ENCODE results near the gene CELF2.

The CELF2 gene

DNA sequence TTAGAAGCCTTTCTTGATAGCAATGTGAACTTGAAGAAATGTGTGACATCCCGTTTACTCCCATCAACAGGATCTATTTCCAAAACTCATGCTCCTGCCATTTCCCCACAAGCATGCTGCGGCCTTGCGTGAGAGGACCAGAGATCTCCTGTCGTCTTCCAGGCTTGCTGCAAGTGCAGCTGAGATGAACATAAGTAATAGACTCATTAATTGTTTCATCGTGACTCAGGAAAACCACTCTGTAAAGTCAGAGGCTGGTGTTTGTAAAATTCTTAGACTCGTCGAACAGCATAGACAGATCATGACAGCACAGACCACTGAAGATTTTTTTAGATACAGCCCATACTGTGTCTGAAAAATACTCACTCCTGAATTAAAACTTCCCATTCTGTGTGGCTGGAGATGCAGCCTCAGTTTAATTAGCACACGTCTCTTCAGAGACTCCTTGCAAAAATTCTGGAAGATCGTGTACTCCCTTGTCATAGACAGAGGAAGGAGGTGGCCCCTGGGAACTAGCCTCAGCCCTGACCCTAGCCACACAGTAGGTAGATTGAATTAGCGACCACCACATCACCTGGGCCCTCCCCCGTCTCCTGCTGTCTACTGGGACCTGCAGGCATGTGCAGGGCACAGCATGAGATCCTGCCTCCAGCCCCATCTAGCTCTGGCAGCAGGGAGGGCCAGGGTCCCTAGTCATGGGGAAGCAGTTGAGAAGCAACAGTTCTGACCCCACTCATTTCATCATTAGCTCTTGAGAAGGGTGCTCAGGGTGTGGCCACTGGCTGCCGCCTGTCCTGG is 226.0 kb downstream of the CELF2 start:
- Histone ChIP-seq H3K27ac (ENCODE audit: low read depth, low read length) (no peak overlapping the region), H3K4me1 (ENCODE audit: insufficient read depth, low read length) (peaks cover 8% of the 10 kb centered on the region), H3K9me3 (ENCODE audit: low read length) (no peaks in the 10 kb centered on the region), H3K27me3 (ENCODE audit: control insufficient read depth in 1 of 2, insufficient read depth in 2 of 2, low read length in 2 of 2) (no peaks in the 10 kb centered on the region), H3K9ac (ENCODE audit: low read length) (no peak overlapping the region), H3K36me3 (ENCODE audit: insufficient read depth, low read length) (no peaks in the 10 kb centered on the region), H3K4me3 (ENCODE audit: low read depth in 1 of 2, low read length in 2 of 2) (no peak overlapping the region)

GRCh38 chr10:11245095-11245479 is 227.4 kb downstream of the CELF2 start:
- H3K9ac ChIP-seq (ENCODE audit: low read length) = no peak overlapping the region
- no peaks in the 10 kb centered on the region for H3K9me3 ChIP-seq (ENCODE audit: low read length)
- H3K27me3 ChIP-seq (ENCODE audit: control insufficient read depth in 1 of 2, insufficient read depth in 2 of 2, low read length in 2 of 2) = no peaks in the 10 kb centered on the region
- H3K36me3 ChIP-seq (ENCODE audit: insufficient read depth, low read length) = no peaks in the 10 kb centered on the region
- H3K4me3 ChIP-seq (ENCODE audit: low read depth in 1 of 2, low read length in 2 of 2) = no peak overlapping the region
- H3K4me1 ChIP-seq (ENCODE audit: insufficient read depth, low read length) = peaks cover 8% of the 10 kb centered on the region
- H3K27ac ChIP-seq (ENCODE audit: low read depth, low read length) = no peak overlapping the region

- H3K4me1 ChIP-seq (ENCODE audit: insufficient read depth, low read length) = peaks cover 8% of the 10 kb centered on the region
- no peak overlapping the region for H3K27ac ChIP-seq (ENCODE audit: low read depth, low read length)
- no peaks in the 10 kb centered on the region for H3K27me3 ChIP-seq (ENCODE audit: control insufficient read depth in 1 of 2, insufficient read depth in 2 of 2, low read length in 2 of 2)
Measured at GRCh38 chr10:11245510-11245909, 227.8 kb downstream of the CELF2 start.

DNA sequence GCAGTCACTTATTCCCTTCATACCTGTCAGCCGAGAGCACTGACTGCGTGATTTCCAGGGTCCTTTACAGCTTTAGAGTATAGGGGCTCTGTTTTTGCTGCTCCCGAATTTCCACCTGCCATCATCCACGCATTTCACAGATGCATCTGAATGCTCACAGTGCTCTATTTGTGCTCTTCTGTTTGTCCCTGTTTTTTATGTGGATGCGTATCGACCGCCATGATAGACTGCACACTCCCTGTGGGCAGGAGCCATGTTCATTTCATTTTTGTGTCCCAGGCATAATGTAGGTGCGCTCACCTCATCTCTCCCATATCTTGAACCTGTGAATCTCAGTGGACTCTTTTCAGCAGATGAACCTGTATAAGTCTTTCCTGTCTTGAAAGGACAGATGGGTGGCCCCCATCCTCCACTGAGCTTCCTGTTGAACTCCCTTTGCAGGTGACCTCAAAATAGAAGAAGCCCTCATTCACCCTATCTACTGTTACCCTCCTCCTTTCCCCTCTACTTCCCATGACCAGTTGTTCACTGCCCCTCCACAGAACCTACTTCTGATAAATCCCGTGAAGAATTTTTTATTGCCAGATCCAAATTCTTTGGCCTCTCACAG is 228.4 kb downstream of the CELF2 start:
- Histone ChIP-seq H3K9me3 (ENCODE audit: low read length) (no peaks in the 10 kb centered on the region), H3K9ac (ENCODE audit: low read length) (no peak overlapping the region), H3K4me1 (ENCODE audit: insufficient read depth, low read length) (peaks cover 8% of the 10 kb centered on the region), H3K27me3 (ENCODE audit: control insufficient read depth in 1 of 2, insufficient read depth in 2 of 2, low read length in 2 of 2) (no peaks in the 10 kb centered on the region), H3K36me3 (ENCODE audit: insufficient read depth, low read length) (no peaks in the 10 kb centered on the region), H3K4me3 (ENCODE audit: low read depth in 1 of 2, low read length in 2 of 2) (no peak overlapping the region), H3K27ac (ENCODE audit: low read depth, low read length) (no peak overlapping the region)

More at GRCh38 chr10:11245510-11245909, 227.8 kb downstream of the CELF2 start:
- Histone ChIP-seq H3K9ac (ENCODE audit: low read length) (no peak overlapping the region), H3K36me3 (ENCODE audit: insufficient read depth, low read length) (no peaks in the 10 kb centered on the region), H3K9me3 (ENCODE audit: low read length) (no peaks in the 10 kb centered on the region), H3K4me3 (ENCODE audit: low read depth in 1 of 2, low read length in 2 of 2) (no peak overlapping the region)

DNA sequence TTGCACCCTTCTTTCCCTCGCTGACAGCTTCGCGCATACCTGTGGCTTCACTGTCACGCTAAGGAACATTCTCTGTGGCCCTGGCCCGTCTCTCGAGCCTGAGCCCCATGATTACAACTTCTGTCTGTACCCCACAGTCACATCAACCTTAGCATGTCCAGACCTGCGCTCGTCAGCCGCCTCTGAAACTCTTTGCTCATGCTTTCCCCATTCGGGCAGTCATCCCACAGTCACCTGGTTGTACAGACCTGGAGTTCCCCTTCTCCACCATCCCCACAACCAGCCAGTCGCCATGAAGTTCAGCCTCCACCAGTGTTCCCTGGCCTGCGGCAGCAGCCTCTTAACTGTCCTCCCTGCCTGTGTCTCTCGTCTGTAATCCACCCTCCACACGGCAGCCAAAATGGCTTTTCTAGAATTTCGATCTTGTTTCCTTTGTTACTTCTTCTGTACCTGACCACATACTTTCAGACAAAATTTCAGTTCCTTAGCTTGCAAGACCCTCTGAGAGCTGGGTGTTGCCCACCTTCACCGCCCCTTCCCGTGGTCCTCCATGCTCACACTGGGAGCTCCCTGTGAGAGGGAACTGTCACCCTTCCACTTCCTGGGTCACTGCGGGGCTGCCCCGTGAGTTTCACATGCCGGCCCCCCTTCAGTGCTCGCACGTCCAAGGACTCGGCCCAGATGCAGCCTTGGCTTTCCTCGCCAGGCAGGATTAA is 229.2 kb downstream of the CELF2 start:
- Histone ChIP-seq H3K9me3 (ENCODE audit: low read length) (no peaks in the 10 kb centered on the region), H3K27ac (ENCODE audit: low read depth, low read length) (no peak overlapping the region), H3K4me3 (ENCODE audit: low read depth in 1 of 2, low read length in 2 of 2) (no peak overlapping the region), H3K9ac (ENCODE audit: low read length) (no peak overlapping the region), H3K27me3 (ENCODE audit: control insufficient read depth in 1 of 2, insufficient read depth in 2 of 2, low read length in 2 of 2) (no peaks in the 10 kb centered on the region), H3K4me1 (ENCODE audit: insufficient read depth, low read length) (peaks cover 8% of the 10 kb centered on the region), H3K36me3 (ENCODE audit: insufficient read depth, low read length) (no peaks in the 10 kb centered on the region)

DNA sequence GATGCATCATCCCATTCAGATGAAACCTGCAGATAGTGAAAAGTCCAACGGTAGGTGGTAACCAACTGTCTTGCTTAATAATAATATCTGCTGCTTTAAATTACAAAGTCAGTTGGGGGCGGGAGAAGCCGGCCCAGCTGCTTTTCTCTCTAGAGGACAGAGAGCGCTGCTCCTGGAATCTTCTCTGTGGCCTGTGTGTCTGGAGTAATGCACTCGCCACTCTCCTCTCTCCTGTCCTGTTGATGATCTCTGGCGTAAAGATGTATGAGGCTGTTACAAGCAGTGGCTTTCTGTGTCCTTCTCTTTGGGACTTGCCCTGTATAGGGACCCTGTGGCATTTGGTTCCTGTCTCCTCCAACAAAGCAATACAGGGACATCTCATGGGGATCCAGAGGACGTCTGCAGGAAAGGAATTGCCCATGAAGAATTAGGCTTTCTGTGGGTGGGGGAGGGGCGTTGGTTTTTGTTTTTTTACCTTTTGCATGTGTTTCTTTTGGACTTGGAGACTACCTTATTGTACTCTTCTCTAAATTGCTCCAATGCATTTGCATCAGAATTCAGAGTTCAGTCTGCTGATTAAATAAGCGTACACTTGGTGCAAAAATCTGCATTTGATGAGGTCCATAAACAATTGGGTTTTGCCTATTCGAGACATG is 231.6 kb downstream of the CELF2 start:
- Histone ChIP-seq H3K27me3 (ENCODE audit: control insufficient read depth in 1 of 2, insufficient read depth in 2 of 2, low read length in 2 of 2) (no peaks in the 10 kb centered on the region), H3K36me3 (ENCODE audit: insufficient read depth, low read length) (no peaks in the 10 kb centered on the region), H3K4me3 (ENCODE audit: low read depth in 1 of 2, low read length in 2 of 2) (no peak overlapping the region), H3K27ac (ENCODE audit: low read depth, low read length) (no peak overlapping the region), H3K9me3 (ENCODE audit: low read length) (no peaks in the 10 kb centered on the region), H3K9ac (ENCODE audit: low read length) (no peak overlapping the region), H3K4me1 (ENCODE audit: insufficient read depth, low read length) (no peaks in the 10 kb centered on the region)

GRCh38 chr10:11249808-11250195 is 232.1 kb downstream of the CELF2 start:
- Histone ChIP-seq H3K4me1 (ENCODE audit: insufficient read depth, low read length) (no peaks in the 10 kb centered on the region), H3K9me3 (ENCODE audit: low read length) (no peaks in the 10 kb centered on the region), H3K9ac (ENCODE audit: low read length) (no peak overlapping the region), H3K4me3 (ENCODE audit: low read depth in 1 of 2, low read length in 2 of 2) (no peak overlapping the region), H3K27me3 (ENCODE audit: control insufficient read depth in 1 of 2, insufficient read depth in 2 of 2, low read length in 2 of 2) (no peaks in the 10 kb centered on the region), H3K36me3 (ENCODE audit: insufficient read depth, low read length) (peaks cover under 1% of the 10 kb centered on the region), H3K27ac (ENCODE audit: low read depth, low read length) (no peak overlapping the region)

GRCh38 chr10:11250304-11250703 is 232.6 kb downstream of the CELF2 start:
- no peaks in the 10 kb centered on the region for H3K9me3 ChIP-seq (ENCODE audit: low read length)
- H3K36me3 ChIP-seq (ENCODE audit: insufficient read depth, low read length) = peaks cover 3% of the 10 kb centered on the region
- no peaks in the 10 kb centered on the region for H3K27me3 ChIP-seq (ENCODE audit: control insufficient read depth in 1 of 2, insufficient read depth in 2 of 2, low read length in 2 of 2)
- no peak overlapping the region for H3K9ac ChIP-seq (ENCODE audit: low read length)
- H3K27ac ChIP-seq (ENCODE audit: low read depth, low read length) = no peak overlapping the region
- peaks cover 2% of the 10 kb centered on the region for H3K4me1 ChIP-seq (ENCODE audit: insufficient read depth, low read length)
- no peak overlapping the region for H3K4me3 ChIP-seq (ENCODE audit: low read depth in 1 of 2, low read length in 2 of 2)

GRCh38 chr10:11252887-11253286 is 235.2 kb downstream of the CELF2 start:
- H3K9me3 ChIP-seq (ENCODE audit: low read length) = no peaks in the 10 kb centered on the region
- peaks cover 8% of the 10 kb centered on the region for H3K36me3 ChIP-seq (ENCODE audit: insufficient read depth, low read length)
- H3K4me1 ChIP-seq (ENCODE audit: insufficient read depth, low read length) = peaks cover 7% of the 10 kb centered on the region
- no peak overlapping the region for H3K9ac ChIP-seq (ENCODE audit: low read length)
- H3K27me3 ChIP-seq (ENCODE audit: control insufficient read depth in 1 of 2, insufficient read depth in 2 of 2, low read length in 2 of 2) = no peaks in the 10 kb centered on the region
- no peak overlapping the region for H3K4me3 ChIP-seq (ENCODE audit: low read depth in 1 of 2, low read length in 2 of 2)
- no peak overlapping the region for H3K27ac ChIP-seq (ENCODE audit: low read depth, low read length)

GRCh38 chr10:11253385-11254002 is 235.8 kb downstream of the CELF2 start:
- peaks cover 14% of the 10 kb centered on the region for H3K36me3 ChIP-seq (ENCODE audit: insufficient read depth, low read length)
- no peaks in the 10 kb centered on the region for H3K27me3 ChIP-seq (ENCODE audit: control insufficient read depth in 1 of 2, insufficient read depth in 2 of 2, low read length in 2 of 2)
- no peak overlapping the region for H3K27ac ChIP-seq (ENCODE audit: low read depth, low read length)
- no peak overlapping the region for H3K4me3 ChIP-seq (ENCODE audit: low read depth in 1 of 2, low read length in 2 of 2)
- no peaks in the 10 kb centered on the region for H3K9me3 ChIP-seq (ENCODE audit: low read length)
- no peak overlapping the region for H3K9ac ChIP-seq (ENCODE audit: low read length)
- peaks cover 7% of the 10 kb centered on the region for H3K4me1 ChIP-seq (ENCODE audit: insufficient read depth, low read length)

GRCh38 chr10:11255156-11255555 is 237.5 kb downstream of the CELF2 start:
- H3K9ac ChIP-seq (ENCODE audit: low read length) = no peak overlapping the region
- peaks cover 7% of the 10 kb centered on the region for H3K4me1 ChIP-seq (ENCODE audit: insufficient read depth, low read length)
- H3K9me3 ChIP-seq (ENCODE audit: low read length) = no peaks in the 10 kb centered on the region
- H3K36me3 ChIP-seq (ENCODE audit: insufficient read depth, low read length) = peaks cover 21% of the 10 kb centered on the region
- H3K4me3 ChIP-seq (ENCODE audit: low read depth in 1 of 2, low read length in 2 of 2) = no peak overlapping the region
- no peaks in the 10 kb centered on the region for H3K27me3 ChIP-seq (ENCODE audit: control insufficient read depth in 1 of 2, insufficient read depth in 2 of 2, low read length in 2 of 2)
- no peak overlapping the region for H3K27ac ChIP-seq (ENCODE audit: low read depth, low read length)
